Kasumi-1 (cell line): ENCODE measurements around the gene PPP1R3D.
A peak's percentile ranks its signal among the peaks of the same experiment; 100 is the strongest.
"Not testable (repeated sequence)": the region's sequence is repeated elsewhere in the genome, so short reads cannot be mapped to it uniquely, and the experiment has no call there.

Experiments
- DNase-seq, 2 experiments: peaks; one replicate each; lab custom pipeline; 2025; lab: John Stamatoyannopoulos, UW

PPP1R3D gene

GRCh38 chr20:59940129-59940955, at the start of gene PPP1R3D, which contains the start of gene FAM217B:
Gene PPP1R3D (minus strand): TSS chr20:59940305. CDS start chr20:59939931, 374 bp downstream.
Gene FAM217B (plus strand): TSS chr20:59940389. CDS start chr20:59943944, 3,555 bp downstream.
- peak; percentile 92 to 94 for DNase-seq

GRCh38 chr20:59988141-59988540, 48.0 kb upstream of the PPP1R3D start:
- DNase-seq = no peak

DNA sequence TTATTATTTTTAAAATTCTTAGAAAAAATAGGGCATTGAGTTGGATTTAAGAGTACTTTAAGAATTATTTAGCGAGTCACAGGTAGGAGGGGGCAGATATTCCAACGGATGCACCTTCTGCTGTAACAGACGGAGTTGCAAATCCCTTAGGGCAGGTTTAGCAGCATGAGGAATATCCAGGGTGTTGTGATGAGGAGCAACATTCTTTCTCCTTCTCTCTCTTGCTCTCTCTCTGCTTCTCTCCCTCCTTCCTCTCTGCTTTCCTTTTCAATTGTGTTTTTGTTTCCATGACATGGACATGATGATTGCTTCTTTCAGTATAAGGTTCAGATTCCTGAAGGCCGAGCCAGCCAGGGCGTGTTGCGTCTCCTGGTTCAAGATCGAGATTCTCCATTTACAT, 47.0 kb upstream of the PPP1R3D start:
- no peak for DNase-seq

GRCh38 chr20:59985864-59986263, 45.8 kb upstream of the PPP1R3D start:
- DNase-seq = peak; percentile 29 to 46

GRCh38 chr20:59985164-59985563, 45.1 kb upstream of the PPP1R3D start:
- no peak for DNase-seq

DNA sequence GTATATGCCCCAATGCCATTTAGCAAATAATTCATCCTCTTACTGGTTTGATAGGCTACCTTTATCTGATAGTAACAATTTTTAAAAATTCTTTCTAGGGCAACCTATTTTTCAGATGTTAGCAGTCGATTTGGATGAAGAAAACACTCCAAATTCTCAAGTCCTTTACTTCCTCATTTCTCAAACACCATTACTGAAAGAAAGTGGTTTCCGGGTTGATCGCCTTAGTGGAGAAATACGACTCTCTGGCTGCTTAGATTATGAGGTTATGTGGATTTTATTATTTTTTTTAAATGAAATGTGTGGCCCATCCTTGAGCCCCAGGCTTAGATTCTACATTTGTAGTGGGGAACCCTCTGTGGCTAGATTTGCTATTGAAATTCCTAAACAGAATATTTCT, 44.4 kb upstream of the PPP1R3D start:
- peak; percentile 88 to 90 for DNase-seq

GRCh38 chr20:59983076-59983475, 43.0 kb upstream of the PPP1R3D start:
- no peak for DNase-seq

GRCh38 chr20:59977086-59977485, 37.0 kb upstream of the PPP1R3D start:
- DNase-seq = no peak

GRCh38 chr20:59976156-59976782, 36.2 kb upstream of the PPP1R3D start:
- no peak for DNase-seq

DNA sequence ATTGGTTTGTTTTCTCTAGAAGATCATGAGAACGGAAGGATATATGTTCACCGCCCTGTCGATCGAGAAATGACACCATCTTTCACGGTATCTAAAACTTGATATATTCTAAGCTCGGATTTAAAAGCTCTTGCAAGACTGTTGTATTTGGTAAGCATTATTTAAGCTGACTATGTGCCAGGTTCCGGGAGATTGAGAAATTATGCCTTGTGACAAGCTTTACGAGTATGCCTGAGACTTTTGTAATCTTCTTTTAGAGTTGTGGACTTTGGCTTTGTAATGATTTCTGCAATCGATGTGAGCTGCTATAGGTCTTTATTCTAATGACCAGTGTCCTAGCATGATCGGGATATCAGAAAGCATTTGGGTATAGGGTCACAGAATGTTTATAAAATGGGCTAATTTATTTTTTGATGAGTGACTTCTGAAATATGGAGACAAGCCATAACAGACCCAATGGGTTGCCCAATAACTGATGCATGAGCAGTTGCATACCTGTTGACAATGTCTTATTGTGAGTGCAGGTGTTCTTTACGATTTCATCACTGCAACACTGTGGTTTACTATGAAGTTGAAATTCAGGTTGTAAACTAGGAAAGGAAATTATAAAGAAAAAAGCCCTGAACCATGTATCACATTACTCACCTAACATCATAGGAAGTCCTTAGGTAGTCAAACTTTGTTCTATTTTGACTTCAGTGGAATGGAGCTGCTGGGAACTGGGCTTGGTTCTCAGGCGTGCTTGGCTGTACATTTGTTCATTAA, 32.1 kb upstream of the PPP1R3D start:
- no peak for DNase-seq

DNA sequence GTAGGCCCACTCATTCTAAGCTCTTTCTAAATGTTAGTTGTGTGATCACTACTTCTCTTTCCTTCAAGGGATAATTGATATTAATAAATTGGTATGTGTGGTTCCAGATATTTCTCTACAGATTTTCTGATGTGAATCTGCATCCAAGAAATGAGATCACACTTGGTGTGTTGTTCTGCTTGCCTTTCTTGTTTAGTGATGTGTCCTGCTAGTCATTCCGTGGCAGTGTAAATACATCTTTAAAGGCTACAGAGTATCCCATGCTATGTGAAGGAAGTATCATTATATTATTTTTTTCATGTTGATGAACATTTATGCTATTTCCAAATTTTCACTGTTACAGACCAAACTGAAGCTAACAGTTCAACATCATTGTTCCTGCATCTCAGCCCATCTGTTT, 31.3 kb upstream of the PPP1R3D start:
- DNase-seq = no peak

- no peak for DNase-seq
Measured at GRCh38 chr20:59966428-59966827, 26.3 kb upstream of the PPP1R3D start.

- DNase-seq = no peak
Measured at GRCh38 chr20:59962155-59962554, 22.1 kb upstream of the PPP1R3D start.

- DNase-seq = no peak
Measured at GRCh38 chr20:59961423-59961822, 21.3 kb upstream of the PPP1R3D start.

DNA sequence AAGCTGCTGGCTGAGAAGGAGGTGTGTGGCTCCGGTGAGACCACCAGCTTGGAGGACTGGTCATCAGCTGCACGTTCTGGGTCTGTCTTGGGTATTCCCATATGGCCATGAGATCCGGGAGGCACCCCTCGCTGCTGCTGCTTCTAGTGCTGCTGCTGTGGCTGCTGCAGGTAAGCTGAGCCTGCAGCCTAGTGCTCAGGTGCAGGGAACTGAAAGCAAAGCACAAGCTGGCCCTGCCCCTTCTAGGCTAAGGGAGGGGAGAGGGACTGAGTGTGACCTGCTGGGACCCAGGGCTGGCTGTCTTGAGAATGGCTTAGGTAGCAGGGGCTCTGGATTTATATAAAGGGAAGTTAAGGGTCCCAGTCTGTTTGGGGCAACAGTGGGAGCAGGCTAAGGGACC, 18.5 kb upstream of the PPP1R3D start:
- no peak for DNase-seq

DNA sequence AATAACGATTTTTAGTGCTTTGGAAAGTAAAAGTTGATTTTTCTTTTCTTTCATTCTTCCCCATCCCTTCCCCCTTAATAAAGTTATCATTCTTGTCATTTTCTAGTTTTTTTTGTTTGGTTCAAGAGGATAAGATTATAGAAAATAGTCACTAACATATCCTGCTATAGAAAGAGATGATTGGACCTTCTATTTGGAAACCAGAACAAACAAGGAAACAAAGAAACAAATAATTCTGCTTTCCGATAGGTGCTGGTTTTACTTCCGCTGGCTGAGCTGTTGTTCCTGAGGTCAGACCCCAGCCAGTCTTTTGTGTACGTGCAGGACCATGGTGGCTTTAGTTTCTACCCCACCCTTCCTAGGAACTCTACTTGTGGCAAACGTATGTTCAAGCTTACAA, 18.0 kb upstream of the PPP1R3D start, which contains the start of gene CDH26:
CDH26 (plus strand) TSS at position 301 of the 400 bp plus-strand sequence. CDS start 304 bp downstream, outside the sequence.
- DNase-seq = no peak

GRCh38 chr20:59957568-59957967, 17.5 kb upstream of the PPP1R3D start:
- DNase-seq = not testable (repeated sequence)

GRCh38 chr20:59955131-59955796, 15.2 kb upstream of the PPP1R3D start:
- peak; percentile 84 to 94 for DNase-seq

DNA sequence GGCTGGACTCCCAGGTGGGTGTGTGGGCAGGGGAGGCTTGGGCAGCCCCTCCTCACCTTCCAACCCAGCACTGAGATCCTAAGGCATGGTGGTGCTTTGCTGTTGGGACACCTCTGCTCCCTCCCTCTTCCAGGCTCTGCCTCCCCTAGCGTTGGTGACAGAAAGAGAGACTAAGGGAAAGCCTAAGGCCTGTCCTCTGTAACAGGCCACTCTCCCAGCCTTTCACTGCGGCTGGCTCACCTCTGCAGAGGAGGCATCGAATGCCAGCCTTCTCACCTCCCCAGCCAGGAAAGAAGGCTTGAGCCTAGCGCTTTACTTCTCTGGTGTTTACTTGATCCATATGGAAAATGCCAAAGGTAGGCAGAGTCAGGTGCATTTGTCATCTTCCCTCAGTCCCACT, 14.6 kb upstream of the PPP1R3D start:
- no peak for DNase-seq

DNA sequence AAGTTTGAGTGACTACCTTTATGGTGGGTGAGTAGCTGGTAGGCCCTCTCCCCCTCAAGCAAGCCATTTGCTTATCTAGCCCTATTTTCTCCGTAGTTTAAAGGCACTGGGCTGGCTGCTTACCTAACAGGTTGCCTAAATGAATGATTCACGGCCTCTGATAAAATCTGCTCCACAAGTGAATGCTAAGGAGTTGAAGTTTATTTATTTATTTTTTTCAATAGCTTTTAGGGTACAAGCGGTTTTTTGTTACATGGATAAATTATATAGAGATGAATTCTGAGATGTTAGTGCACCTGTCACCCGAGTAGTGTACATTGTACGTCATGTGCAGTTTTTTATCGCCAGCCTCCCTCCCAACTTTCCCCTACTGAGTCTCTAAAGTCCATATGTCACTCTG, 9.8 kb upstream of the PPP1R3D start:
- no peak for DNase-seq

DNA sequence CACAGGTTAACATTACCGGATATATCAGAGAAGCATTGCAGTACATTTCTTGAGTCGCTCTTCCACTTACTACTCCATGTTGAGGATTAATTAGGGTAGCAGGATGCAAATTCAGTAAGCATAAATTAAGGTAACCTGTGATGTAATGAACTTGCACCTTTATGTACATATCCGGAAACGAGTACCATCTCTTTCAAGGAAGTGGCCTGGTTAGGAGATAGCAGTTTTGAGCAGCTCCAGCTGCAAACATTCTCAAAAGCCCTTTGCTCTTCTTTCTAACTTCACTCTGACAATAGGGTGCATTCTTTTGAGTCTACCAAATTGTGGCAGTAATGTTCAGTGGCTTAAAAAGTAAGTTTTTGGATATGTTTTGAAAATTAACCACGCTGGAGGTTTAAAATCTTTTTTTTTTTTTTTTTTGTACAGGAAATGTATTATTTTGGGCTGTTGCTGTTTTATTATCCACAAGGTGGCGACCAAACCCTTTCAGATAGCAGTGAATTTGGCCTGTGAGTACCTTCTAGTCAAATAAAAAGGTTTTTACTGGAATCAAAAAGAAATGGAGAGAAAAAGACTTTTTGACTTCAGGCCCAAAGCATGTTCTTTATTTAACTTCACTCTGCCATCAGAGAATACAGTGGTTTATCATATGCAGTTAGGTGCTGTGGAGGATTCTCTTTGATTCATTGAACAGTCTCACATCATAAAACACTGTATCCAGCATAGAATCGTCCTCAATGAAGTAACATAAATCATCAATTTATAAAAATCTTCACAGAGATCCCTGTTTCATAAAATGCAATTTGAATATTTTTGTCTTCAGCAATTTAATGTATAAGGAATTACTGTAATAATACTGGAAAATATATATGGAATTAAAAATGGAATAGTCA, 9.0 kb upstream of the PPP1R3D start:
- peak; percentile 56 to 81 for DNase-seq
